ENCODE data around the gene ICAM5. TPM values are rescaled to one million over a fixed set of nuclear protein-coding genes. Genes with fewer than 3 reads are reported as not detected.

Gene ICAM5
- total RNA-seq, 3 donors from 2014 or later, result 0.69 to 1.4 (median 0.73) TPM

DNA sequence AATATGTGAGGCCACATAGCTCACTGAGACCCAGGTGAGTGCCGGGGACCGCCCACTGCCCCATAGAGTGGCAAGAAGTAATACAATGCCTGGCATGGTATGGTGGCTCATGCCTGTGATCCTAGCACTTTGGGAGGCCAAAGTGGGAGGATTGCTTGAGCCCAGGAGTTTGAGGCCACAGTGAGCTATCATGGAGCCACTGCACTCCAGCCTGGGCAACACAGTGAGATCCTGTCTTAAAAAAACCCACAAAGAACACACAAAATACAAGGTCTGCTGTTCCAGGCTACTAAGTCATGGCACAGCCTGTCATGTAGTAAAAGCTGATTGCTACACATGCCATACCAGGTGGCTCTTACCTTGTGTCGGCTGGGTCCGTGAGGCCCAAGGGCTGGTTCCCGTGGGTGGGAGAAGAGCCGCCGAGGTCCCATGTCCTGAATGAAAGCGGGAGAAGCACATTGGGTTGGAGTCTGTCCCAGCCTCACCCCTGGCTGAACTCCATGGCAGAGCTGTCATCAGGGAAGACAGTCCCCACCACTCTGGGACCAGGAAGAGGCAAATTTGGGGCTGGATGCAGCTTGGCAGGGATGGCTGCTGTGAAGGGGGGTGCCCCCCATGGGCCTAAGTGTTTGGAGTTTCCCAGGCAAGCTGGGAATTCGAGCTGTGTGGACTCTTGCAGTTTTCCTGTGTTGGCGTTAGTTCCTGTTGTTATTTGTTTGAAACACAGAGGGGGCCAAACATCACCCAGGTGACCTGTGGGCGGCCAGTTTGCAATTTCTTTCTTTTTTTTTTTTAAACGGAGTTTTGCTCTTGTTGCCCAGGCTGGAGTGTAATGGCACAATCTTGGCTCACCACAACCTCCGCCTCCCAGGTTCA is 29.3 kb downstream of the ICAM5 start:
- peaks cover 8% of the 10 kb centered on the region for H3K36me3 ChIP-seq (ENCODE audit: low read depth)
- intact Hi-C loops (cut with DNase I, micrococcal nuclease), result no loop called here
- DNase-seq, result no peak
- H3K9me3 ChIP-seq, result no peaks in the 10 kb centered on the region
- TF ChIP-seq, protein P1, sequence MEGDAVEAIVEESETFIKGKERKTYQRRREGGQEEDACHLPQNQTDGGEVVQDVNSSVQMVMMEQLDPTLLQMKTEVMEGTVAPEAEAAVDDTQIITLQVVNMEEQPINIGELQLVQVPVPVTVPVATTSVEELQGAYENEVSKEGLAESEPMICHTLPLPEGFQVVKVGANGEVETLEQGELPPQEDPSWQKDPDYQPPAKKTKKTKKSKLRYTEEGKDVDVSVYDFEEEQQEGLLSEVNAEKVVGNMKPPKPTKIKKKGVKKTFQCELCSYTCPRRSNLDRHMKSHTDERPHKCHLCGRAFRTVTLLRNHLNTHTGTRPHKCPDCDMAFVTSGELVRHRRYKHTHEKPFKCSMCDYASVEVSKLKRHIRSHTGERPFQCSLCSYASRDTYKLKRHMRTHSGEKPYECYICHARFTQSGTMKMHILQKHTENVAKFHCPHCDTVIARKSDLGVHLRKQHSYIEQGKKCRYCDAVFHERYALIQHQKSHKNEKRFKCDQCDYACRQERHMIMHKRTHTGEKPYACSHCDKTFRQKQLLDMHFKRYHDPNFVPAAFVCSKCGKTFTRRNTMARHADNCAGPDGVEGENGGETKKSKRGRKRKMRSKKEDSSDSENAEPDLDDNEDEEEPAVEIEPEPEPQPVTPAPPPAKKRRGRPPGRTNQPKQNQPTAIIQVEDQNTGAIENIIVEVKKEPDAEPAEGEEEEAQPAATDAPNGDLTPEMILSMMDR (IDR thresholded peaks at IDR 0.05), result no peak
- H3K4me3 ChIP-seq, result no peak overlapping the region
- no peak for ATAC-seq
- H3K4me1 ChIP-seq (ENCODE audit: low read depth), result peaks cover 34% of the 10 kb centered on the region

DNA sequence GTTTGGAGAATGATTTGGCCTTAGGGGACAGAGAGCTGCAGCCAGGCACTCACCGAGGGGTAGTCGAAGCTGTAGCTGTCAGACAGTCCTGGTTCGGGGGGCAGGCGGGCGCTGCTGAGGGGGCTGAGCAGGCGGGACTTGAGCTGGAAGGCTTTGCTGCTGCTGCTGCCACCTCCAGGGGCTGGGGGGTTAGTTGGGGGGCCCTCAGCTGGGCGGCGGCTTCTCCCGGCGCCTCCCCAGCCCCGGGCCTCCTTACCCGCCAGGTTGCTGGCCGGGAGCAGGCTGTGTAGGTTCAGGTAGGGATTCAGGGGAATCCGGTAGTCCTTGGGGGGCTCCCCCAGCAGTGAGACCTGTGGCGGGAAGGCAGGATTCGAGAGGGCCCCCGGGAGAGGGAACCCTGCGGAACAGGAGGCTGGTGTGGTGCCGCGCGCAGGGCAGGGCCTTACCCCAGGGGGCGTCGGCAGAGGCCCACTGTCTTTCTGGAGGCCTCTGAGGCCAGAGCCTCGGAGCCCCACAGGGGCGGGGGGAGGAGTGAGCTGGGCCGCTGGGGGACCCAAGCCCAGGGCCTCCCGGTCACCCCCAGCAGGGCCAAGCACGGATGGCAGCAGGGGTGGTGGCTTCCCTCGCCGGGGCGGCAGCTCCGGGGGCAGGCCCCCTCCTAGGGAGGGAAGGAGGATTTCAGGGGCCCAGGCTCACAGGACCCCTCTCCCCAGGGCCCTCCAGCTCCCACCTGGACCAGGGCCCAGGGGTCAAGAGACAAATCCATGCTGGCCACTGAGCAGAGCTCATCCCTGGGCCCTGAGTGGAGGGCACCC is 31.1 kb downstream of the ICAM5 start:
- TF ChIP-seq, protein P1 (IDR thresholded peaks at IDR 0.05), result no peak
- peaks cover 30% of the 10 kb centered on the region for H3K4me1 ChIP-seq (ENCODE audit: low read depth)
- peaks cover 13% of the 10 kb centered on the region for H3K36me3 ChIP-seq (ENCODE audit: low read depth)
- DNase-seq (peak in 1 of 3 donors; percentile 41), ATAC-seq (no peak)
- intact Hi-C loops (cut with DNase I, micrococcal nuclease), result no loop called here
- H3K4me3 ChIP-seq, result no peak overlapping the region
- no peaks in the 10 kb centered on the region for H3K9me3 ChIP-seq

DNA sequence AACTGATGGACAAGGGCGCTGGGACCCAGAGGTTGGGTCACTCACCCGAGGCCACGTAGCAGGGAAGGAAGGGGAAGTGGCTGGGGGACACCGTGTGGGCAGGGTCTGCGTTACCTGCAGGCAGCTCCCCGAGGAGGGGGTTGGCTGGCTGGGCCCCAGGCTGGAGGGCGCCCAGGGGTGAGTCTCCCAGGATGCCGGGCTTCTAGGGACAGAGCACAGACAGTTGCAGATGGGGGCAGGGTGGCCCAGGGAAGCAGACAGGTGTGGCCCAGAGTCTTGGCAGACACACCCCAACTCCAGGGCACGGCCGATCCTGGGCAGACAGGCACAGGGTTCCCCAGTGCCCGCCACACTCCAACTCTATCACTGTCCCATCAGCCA is 31.7 kb downstream of the ICAM5 start:
- TF ChIP-seq, protein P1 (IDR thresholded peaks at IDR 0.05), result no peak
- Histone ChIP-seq H3K36me3 (ENCODE audit: low read depth) (peaks cover 13% of the 10 kb centered on the region), H3K9me3 (no peaks in the 10 kb centered on the region), H3K4me3 (no peak overlapping the region), H3K4me1 (ENCODE audit: low read depth) (peaks cover 25% of the 10 kb centered on the region)
- ATAC-seq (peak; percentile 92), DNase-seq (peak; percentile 84 to 89 (median 85))
- intact Hi-C loops (cut with DNase I, micrococcal nuclease), result no loop called here

DNA sequence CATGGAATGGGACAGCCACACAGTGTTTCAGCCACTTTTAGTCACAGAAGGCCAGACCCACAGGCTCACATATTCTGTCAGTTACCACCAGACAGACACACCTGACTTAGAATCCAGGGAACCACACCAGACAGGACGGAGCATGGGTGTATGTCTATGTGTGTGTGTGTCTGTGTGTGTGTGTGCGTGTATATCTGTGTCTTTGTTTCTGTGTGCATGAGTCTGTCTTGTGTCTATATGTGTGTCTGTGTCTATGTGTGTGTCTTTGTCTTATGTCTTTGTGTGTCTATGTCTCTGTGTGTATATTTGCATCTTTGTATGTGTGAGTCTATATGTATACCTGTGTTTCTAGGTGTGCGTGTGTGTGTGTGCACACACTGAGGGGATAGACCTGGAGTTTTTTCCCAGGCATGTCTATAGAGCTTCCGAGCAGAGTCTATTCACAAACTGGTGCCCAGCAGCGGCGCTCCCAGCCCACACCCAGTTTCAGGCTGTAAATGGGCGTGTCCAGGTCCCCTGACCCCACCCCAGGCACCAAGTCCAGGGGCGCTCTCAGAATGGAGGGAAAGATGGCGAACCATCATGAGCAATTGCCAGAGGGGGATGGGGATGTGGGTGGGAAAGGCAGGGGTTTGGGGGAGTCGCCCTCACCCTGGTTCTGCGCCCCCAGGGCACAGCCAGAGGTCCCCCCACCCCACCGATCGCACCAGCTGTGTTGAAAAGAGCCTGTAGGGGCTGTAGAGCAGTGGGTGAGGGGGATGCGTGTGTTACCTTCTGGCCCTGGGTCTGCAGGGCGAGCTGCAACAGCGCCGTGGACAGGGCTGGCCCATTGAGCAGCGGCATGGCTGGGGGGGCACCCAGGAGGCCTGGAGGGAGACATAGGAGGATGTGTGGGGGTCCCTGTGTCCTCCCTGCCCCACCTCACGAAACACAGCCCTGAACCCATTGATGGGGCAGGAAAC is 32.4 kb downstream of the ICAM5 start:
- TF ChIP-seq, protein P1 (IDR thresholded peaks at IDR 0.05), result no peak
- Histone ChIP-seq H3K36me3 (ENCODE audit: low read depth) (peaks cover 13% of the 10 kb centered on the region), H3K9me3 (no peaks in the 10 kb centered on the region), H3K4me1 (ENCODE audit: low read depth) (peaks cover 25% of the 10 kb centered on the region), H3K4me3 (no peak overlapping the region)
- intact Hi-C loops (cut with DNase I, micrococcal nuclease), result no loop called here
- ATAC-seq (peak; percentile 91), DNase-seq (peak; percentile 84 to 90 (median 87))

DNA sequence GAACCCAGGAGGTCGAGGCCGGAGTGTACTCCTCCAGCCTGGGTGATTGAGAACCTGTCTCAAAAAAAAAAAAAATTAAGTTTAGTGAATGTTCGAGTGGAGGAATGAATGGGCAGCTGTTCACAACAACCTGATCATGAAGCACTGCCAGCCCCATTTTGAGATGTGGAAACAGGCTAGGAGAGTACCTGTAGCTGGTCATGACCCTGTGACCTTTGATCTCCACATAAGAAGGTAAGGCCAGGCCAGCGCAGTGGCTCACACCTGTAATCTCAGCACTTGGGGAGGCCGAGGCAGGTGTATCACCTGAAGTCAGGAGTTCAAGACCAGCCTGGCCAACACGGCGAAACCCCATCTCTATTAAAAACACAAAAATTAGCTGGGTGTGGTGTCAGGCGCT is 36.0 kb downstream of the ICAM5 start:
- intact Hi-C loops (cut with DNase I, micrococcal nuclease), result no loop called here
- Histone ChIP-seq H3K4me3 (no peak overlapping the region), H3K4me1 (ENCODE audit: low read depth) (peaks cover 25% of the 10 kb centered on the region), H3K36me3 (ENCODE audit: low read depth) (peaks cover 17% of the 10 kb centered on the region), H3K9me3 (no peaks in the 10 kb centered on the region)
- TF ChIP-seq, protein P1 (IDR thresholded peaks at IDR 0.05), result no peak
- DNase-seq (no peak), ATAC-seq (no peak)

Data from mucosa of descending colon (tissue), 3 donors.